ENCODE data around the gene PIP5KL1. TPM values are rescaled to one million over a fixed set of nuclear protein-coding genes. Genes with fewer than 3 reads are reported as not detected.

PIP5KL1 gene
- polyA plus RNA-seq, 1 donor from 2014 or later, result 3.4 TPM

- Histone ChIP-seq H3K27ac (ENCODE audit: low read length) (no peak overlapping the region), H3K79me2 (replicated peaks; ENCODE audit: insufficient read depth, low read length) (no peaks in the 10 kb centered on the region), H4K20me1 (ENCODE audit: insufficient read depth) (no peaks in the 10 kb centered on the region), H3K9me2 (ENCODE audit: insufficient read depth, low read length) (no peaks in the 10 kb centered on the region), H3K4me2 (ENCODE audit: low read length) (no peak overlapping the region), H3K9me3 (ENCODE audit: low read length) (no peaks in the 10 kb centered on the region), H3K27me3 (ENCODE audit: insufficient read depth, low read depth, low read length) (no peaks in the 10 kb centered on the region), H3K4me3 (ENCODE audit: low read length) (no peak overlapping the region), H3F3A (ENCODE audit: insufficient read depth, low read length, poor library complexity, severe bottlenecking) (no peaks in the 10 kb centered on the region), H3K9ac (ENCODE audit: low read length) (no peak overlapping the region), H3K36me3 (ENCODE audit: insufficient read depth, low read length) (no peaks in the 10 kb centered on the region), H2AFZ (ENCODE audit: low read depth, low read length) (no peak overlapping the region)
- TF ChIP-seq POLR2AphosphoS5 (IDR thresholded peaks at IDR 0.05) (no peak), EZH2 (IDR thresholded peaks at IDR 0.05; ENCODE audit: borderline replicate concordance, insufficient read depth, low read length, poor library complexity, severe bottlenecking) (no peak), MXI1 (conservative IDR thresholded peaks at IDR 0.05; ENCODE audit: poor library complexity, severe bottlenecking) (no peak), CTCF (IDR thresholded peaks at IDR 0.05; ENCODE audit: poor library complexity, severe bottlenecking) (no peak), EP300 (conservative IDR thresholded peaks at IDR 0.05; ENCODE audit: poor library complexity, severe bottlenecking) (no peak), RAD21 (conservative IDR thresholded peaks at IDR 0.05) (no peak), TAF1 (IDR thresholded peaks at IDR 0.05; ENCODE audit: low read depth) (no peak), SMC3 (conservative IDR thresholded peaks at IDR 0.05; ENCODE audit: poor library complexity) (no peak)
Observed at GRCh38 chr9:127909839-127910273, 20.7 kb downstream of the PIP5KL1 start.

GRCh38 chr9:127908660-127908926 is 22.0 kb downstream of the PIP5KL1 start:
- Histone ChIP-seq H3K36me3 (ENCODE audit: insufficient read depth, low read length) (no peaks in the 10 kb centered on the region), H3K9me3 (ENCODE audit: low read length) (no peaks in the 10 kb centered on the region)
- TF ChIP-seq EP300 (conservative IDR thresholded peaks at IDR 0.05; ENCODE audit: poor library complexity, severe bottlenecking), result no peak
- TF ChIP-seq CTCF (IDR thresholded peaks at IDR 0.05; ENCODE audit: poor library complexity, severe bottlenecking), result no peak
- no peak for TF ChIP-seq SMC3 (conservative IDR thresholded peaks at IDR 0.05; ENCODE audit: poor library complexity)
- no peak for TF ChIP-seq MXI1 (conservative IDR thresholded peaks at IDR 0.05; ENCODE audit: poor library complexity, severe bottlenecking)
- TF ChIP-seq POLR2AphosphoS5 (IDR thresholded peaks at IDR 0.05), result no peak
- TF ChIP-seq EZH2 (IDR thresholded peaks at IDR 0.05; ENCODE audit: borderline replicate concordance, insufficient read depth, low read length, poor library complexity, severe bottlenecking), result no peak
- TF ChIP-seq REST (IDR thresholded peaks at IDR 0.05; ENCODE audit: borderline replicate concordance), result no peak
- TF ChIP-seq TAF1 (IDR thresholded peaks at IDR 0.05; ENCODE audit: low read depth), result no peak
- TF ChIP-seq RAD21 (conservative IDR thresholded peaks at IDR 0.05), result no peak

More at GRCh38 chr9:127908660-127908926, 22.0 kb downstream of the PIP5KL1 start:
- Histone ChIP-seq H3F3A (ENCODE audit: insufficient read depth, low read length, poor library complexity, severe bottlenecking) (no peaks in the 10 kb centered on the region), H3K9ac (ENCODE audit: low read length) (no peak overlapping the region), H3K79me2 (replicated peaks; ENCODE audit: insufficient read depth, low read length) (no peaks in the 10 kb centered on the region), H3K27ac (ENCODE audit: low read length) (no peak overlapping the region), H4K20me1 (ENCODE audit: insufficient read depth) (no peaks in the 10 kb centered on the region), H2AFZ (ENCODE audit: low read depth, low read length) (no peak overlapping the region), H3K4me3 (ENCODE audit: low read length) (no peak overlapping the region), H3K27me3 (ENCODE audit: insufficient read depth, low read depth, low read length) (no peaks in the 10 kb centered on the region), H3K9me2 (ENCODE audit: insufficient read depth, low read length) (no peaks in the 10 kb centered on the region), H3K4me2 (ENCODE audit: low read length) (no peak overlapping the region)

Data from neural cell (in vitro differentiated cells).